ENCODE results near the gene CCDC47. TPM values are rescaled to one million over a fixed set of nuclear protein-coding genes. Genes with fewer than 3 reads are reported as not detected.

Gene CCDC47
- total and polyA plus RNA-seq, 2 experiments from 2014 or later = 38.5 to 61.9 TPM

- TF ChIP-seq ZNF462 (CRISPR knock-in tag; IDR thresholded peaks at IDR 0.05) = no peak
- TF ChIP-seq, protein P1, sequence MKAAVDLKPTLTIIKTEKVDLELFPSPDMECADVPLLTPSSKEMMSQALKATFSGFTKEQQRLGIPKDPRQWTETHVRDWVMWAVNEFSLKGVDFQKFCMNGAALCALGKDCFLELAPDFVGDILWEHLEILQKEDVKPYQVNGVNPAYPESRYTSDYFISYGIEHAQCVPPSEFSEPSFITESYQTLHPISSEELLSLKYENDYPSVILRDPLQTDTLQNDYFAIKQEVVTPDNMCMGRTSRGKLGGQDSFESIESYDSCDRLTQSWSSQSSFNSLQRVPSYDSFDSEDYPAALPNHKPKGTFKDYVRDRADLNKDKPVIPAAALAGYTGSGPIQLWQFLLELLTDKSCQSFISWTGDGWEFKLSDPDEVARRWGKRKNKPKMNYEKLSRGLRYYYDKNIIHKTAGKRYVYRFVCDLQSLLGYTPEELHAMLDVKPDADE (IDR thresholded peaks at IDR 0.05) = no peak
Measured at GRCh38 chr17:63786117-63786516, 12.7 kb upstream of the CCDC47 start (continued).

- H3K36me3 Mint-ChIP-seq (ENCODE audit: low read depth) = peaks cover 50% of the 10 kb centered on the region
Measured at GRCh38 chr17:63785556-63785955, 12.2 kb upstream of the CCDC47 start.

More at GRCh38 chr17:63785556-63785955, 12.2 kb upstream of the CCDC47 start:
- no peak overlapping the region for H3K27ac ChIP-seq (ENCODE audit: low read depth)
- H3K4me1 ChIP-seq (ENCODE audit: insufficient read depth) = no peaks in the 10 kb centered on the region
- H4K20me1 ChIP-seq (replicated peaks; ENCODE audit: insufficient read depth) = peaks cover 69% of the 10 kb centered on the region
- TF ChIP-seq POLR2AphosphoS5 (IDR thresholded peaks at IDR 0.05; ENCODE audit: low read depth) (no peak), CREB1 (CRISPR knock-in tag; IDR thresholded peaks at IDR 0.05; ENCODE audit: low read depth) (no peak), ZNF114 (CRISPR knock-in tag; IDR thresholded peaks at IDR 0.05) (no peak), ZNF331 (CRISPR knock-in tag; IDR thresholded peaks at IDR 0.05; ENCODE audit: low read depth) (no peak), STAT1 (IDR thresholded peaks at IDR 0.05; ENCODE audit: unreplicated experiment) (no peak)
- TF ChIP-seq, protein P2, sequence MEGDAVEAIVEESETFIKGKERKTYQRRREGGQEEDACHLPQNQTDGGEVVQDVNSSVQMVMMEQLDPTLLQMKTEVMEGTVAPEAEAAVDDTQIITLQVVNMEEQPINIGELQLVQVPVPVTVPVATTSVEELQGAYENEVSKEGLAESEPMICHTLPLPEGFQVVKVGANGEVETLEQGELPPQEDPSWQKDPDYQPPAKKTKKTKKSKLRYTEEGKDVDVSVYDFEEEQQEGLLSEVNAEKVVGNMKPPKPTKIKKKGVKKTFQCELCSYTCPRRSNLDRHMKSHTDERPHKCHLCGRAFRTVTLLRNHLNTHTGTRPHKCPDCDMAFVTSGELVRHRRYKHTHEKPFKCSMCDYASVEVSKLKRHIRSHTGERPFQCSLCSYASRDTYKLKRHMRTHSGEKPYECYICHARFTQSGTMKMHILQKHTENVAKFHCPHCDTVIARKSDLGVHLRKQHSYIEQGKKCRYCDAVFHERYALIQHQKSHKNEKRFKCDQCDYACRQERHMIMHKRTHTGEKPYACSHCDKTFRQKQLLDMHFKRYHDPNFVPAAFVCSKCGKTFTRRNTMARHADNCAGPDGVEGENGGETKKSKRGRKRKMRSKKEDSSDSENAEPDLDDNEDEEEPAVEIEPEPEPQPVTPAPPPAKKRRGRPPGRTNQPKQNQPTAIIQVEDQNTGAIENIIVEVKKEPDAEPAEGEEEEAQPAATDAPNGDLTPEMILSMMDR (conservative IDR thresholded peaks at IDR 0.05; ENCODE audit: low read depth in 2 of 2) = no peak
- TF ChIP-seq, protein P1 (IDR thresholded peaks at IDR 0.05) = no peak
- H3K36me3 ChIP-seq (ENCODE audit: insufficient read depth) = peaks cover 37% of the 10 kb centered on the region
- Mint-ChIP-seq H3K4me3 (no peak overlapping the region), H3K4me1 (peaks cover 3% of the 10 kb centered on the region; the same call in 1 of the 3 replicates), H3K9me3 (no peaks in the 10 kb centered on the region; the same call in 2 of the 3 replicates), H3K27ac (no peak overlapping the region), H3K27me3 (ENCODE audit: insufficient read depth, low read depth, poor library complexity) (no peaks in the 10 kb centered on the region)
- no peaks in the 10 kb centered on the region for H3K27me3 ChIP-seq (ENCODE audit: insufficient read depth)
- DNase-seq (ENCODE audit: low spot score) (no peak), ATAC-seq (no peak)
- no peak overlapping the region for H3K4me2 ChIP-seq
- H3F3A ChIP-seq (replicated peaks; ENCODE audit: low read depth) = 0 out of 2 replicates have a peak, but pooled peaks cover 6% of the 10 kb centered on the region
- H3K4me3 ChIP-seq = no peak overlapping the region
- no peaks in the 10 kb centered on the region for H3K9me2 ChIP-seq (ENCODE audit: insufficient read depth)
- H2AFZ ChIP-seq = no peak overlapping the region
- H3K79me2 ChIP-seq (replicated peaks; ENCODE audit: insufficient read depth) = peaks cover 100% of the 10 kb centered on the region

Data from GM23338 (cell line).